KBM-7 (cell line): ENCODE data around the gene NBEA.
"Not testable (repeated sequence)": the region's sequence is repeated elsewhere in the genome, so short reads cannot be mapped to it uniquely, and the experiment has no call there.

ENCODE experiments used
- DNase-seq: peaks from one replicate; pipeline ENCODE4 v3.0.0-alpha.2; 2015
- in situ Hi-C: fragments of 300-500 bp; cut with MboI; formaldehyde crosslinking; loops from 2 replicates; pipeline ENCODE4 v1.14.3; 2020; ENCODE audit warnings: low sequenced_read_pairs, low pct_unique_long_range_greater_than_20kb, mixed read lengths

The NBEA gene

GRCh38 chr13:35664747-35665146 lies 722.7 kb downstream of the NBEA start:
- in situ Hi-C loops: no loop called here
- no peak for DNase-seq

DNA sequence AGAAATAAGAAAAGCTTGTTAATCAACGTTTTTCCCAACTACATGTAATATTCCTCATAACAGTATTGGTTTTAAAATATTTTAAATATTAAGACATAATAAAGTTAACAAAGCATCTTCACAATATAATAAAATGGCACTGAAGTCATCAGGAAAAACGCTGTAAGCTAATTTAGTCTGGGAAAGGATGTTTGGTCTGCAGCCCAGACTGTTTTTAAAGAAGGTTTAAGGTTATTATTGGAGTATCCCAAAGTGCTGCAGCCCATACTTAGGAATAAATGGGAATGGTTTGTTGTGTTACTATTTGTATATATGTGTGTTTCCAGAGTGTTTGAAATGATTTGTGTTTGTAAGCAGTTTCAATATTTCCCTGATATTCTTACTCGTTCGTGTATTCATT lies 727.3 kb downstream of the NBEA start:
- in situ Hi-C loops: no loop called here
- no peak for DNase-seq

- DNase-seq: no peak
- in situ Hi-C loops: no loop called here
Measured at GRCh38 chr13:35672611-35673010, 730.5 kb downstream of the NBEA start.

- no peak for DNase-seq
- in situ Hi-C loops: no loop called here
Measured at GRCh38 chr13:35675651-35676050, 733.6 kb downstream of the NBEA start.

GRCh38 chr13:35677863-35678262 lies 735.8 kb downstream of the NBEA start:
- DNase-seq, in situ Hi-C loops: not testable (repeated sequence)

- in situ Hi-C loops: no loop called here
- DNase-seq: no peak
Measured at GRCh38 chr13:35681685-35682084, 739.6 kb downstream of the NBEA start.

GRCh38 chr13:35684432-35684831 lies 742.4 kb downstream of the NBEA start:
- DNase-seq: no peak
- in situ Hi-C loops: no loop called here

- in situ Hi-C loops: no loop called here
- DNase-seq: no peak
Measured at GRCh38 chr13:35687336-35687735, 745.3 kb downstream of the NBEA start.

- in situ Hi-C loops: no loop called here
- no peak for DNase-seq
Measured at GRCh38 chr13:35690581-35691207, 748.6 kb downstream of the NBEA start.

- no peak for DNase-seq
Measured at GRCh38 chr13:35693134-35693784, 751.2 kb downstream of the NBEA start.

GRCh38 chr13:35694031-35694430 lies 752.0 kb downstream of the NBEA start:
- in situ Hi-C loops: no loop called here

More at GRCh38 chr13:35693134-35693784, 751.2 kb downstream of the NBEA start:
- in situ Hi-C loops: no loop called here

GRCh38 chr13:35694549-35695447 lies 752.7 kb downstream of the NBEA start:
- DNase-seq: no peak
- in situ Hi-C loops: no loop called here

More at GRCh38 chr13:35694031-35694430, 752.0 kb downstream of the NBEA start:
- no peak for DNase-seq

DNA sequence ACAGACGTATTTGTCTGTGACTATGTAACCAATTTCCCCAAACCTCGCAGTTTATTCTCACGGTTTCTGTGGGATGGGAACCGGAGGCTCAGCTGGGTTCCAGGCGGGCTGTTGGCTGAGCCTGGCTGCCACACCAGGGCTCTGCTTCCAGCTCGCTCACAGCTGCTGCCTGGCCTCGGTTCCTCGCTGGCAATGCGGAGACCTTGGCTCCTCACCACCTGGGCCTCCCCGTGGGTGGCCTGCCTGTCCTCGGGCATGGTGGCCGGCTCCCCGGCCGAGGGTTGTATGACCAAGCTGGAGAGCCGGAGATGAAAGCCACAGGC lies 753.3 kb downstream of the NBEA start:
- no peak for DNase-seq
- in situ Hi-C loops: no loop called here

DNA sequence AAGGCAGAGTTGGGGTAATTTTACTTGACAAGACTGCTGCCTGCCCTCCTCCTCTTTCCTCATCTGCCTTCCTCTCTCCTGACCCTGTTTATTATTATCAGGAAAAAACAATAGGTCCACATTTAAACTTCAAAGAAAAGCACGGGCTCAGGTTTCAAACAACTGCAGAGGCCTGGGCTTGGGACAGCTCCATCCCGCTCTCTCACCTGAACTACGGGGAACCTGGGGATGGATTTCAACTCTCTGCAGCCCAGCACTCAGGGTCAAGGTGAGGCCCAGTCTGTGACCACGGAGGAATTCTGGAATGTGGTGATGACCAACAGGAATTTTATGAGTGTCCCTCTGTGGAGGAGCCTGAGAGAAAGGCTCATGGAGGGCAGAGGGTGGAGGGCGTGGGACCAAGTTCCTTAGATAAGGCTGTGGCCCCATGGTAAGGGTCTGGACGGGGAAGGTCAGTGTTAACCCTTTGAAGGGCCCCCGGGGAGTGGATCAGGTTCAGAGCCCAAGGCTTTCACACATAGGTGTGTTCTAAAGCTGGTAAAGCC lies 755.2 kb downstream of the NBEA start:
- in situ Hi-C loops: no loop called here
- no peak for DNase-seq

- no peak for DNase-seq
- in situ Hi-C loops: no loop called here
Measured at GRCh38 chr13:35698911-35699576, 757.0 kb downstream of the NBEA start.

DNA sequence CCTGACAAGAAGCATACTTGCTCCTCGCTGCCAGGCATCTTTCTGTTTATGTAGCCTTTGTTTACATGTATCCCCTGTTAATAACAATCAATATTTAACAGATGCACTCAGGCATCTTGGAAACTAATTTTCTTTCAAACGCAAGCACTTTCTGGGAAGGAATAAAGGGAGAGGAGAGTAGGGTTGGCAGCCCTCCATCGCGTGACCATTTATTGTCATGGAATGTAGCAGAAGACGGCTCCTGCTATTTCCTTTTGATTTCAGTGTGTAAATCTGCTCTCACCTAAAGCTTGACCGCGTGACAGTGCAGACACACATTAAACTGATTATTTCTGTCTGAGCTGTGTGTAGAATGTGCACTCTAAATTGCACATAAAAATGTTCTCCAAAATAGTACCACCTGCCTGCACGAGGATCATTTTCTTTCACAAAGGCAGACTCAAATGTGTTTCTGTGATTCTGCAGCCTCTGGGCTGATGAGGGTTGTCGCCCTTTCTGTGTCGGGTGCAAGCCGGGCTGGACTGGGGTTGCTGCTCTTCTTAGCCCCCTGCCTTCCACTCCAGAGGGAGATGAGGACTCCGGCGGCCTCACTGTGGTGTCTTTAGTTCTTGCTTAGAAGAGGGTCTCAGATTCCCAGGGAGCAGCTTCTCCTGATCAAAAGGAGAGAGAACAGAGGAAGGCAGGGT lies 757.9 kb downstream of the NBEA start:
- in situ Hi-C loops: no loop called here
- DNase-seq: no peak

GRCh38 chr13:35700671-35701070 lies 758.6 kb downstream of the NBEA start:
- DNase-seq: no peak
- in situ Hi-C loops: no loop called here

- no peak for DNase-seq
- in situ Hi-C loops: no loop called here
Measured at GRCh38 chr13:35702316-35702715, 760.2 kb downstream of the NBEA start.

- in situ Hi-C loops: no loop called here
- DNase-seq: no peak
Measured at GRCh38 chr13:35703061-35703460, 761.0 kb downstream of the NBEA start.
